Measurements from ENCODE around the gene CSF3R.
"Not testable (repeated sequence)": the region's sequence is repeated elsewhere in the genome, so short reads cannot be mapped to it uniquely, and the experiment has no call there.

The CSF3R gene

GRCh38 chr1:36481091-36481490, 1.6 kb downstream of the CSF3R start:
- no peak for DNase-seq

DNA sequence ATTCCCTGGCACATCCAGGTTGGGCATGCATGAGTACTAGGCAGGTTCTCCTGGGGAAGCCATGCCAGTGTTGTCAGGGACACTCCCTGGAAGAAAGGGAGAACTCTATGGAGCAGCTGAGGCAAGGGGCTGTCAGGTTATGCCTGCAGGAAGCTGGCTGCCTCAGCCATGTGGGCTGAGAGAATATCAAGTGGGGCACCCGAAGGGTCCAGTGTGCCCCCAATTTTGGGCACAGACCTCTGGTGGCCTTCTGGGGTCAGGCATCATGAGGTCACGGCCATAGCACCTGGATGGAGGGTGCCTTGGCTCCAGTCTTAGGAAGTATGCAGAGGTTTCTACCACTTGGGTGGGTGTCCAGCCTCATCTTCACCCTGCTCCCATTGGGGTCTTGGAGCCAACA, 2.6 kb downstream of the CSF3R start:
- no peak for DNase-seq

- no peak for DNase-seq
These were observed 3.1 kb downstream of the CSF3R start for GRCh38 chr1:36479505-36480051.

- DNase-seq: not testable (repeated sequence)
These were observed 5.1 kb downstream of the CSF3R start for GRCh38 chr1:36477615-36478014.

- DNase-seq: no peak
These were observed 5.8 kb downstream of the CSF3R start for GRCh38 chr1:36476945-36477344.

DNA sequence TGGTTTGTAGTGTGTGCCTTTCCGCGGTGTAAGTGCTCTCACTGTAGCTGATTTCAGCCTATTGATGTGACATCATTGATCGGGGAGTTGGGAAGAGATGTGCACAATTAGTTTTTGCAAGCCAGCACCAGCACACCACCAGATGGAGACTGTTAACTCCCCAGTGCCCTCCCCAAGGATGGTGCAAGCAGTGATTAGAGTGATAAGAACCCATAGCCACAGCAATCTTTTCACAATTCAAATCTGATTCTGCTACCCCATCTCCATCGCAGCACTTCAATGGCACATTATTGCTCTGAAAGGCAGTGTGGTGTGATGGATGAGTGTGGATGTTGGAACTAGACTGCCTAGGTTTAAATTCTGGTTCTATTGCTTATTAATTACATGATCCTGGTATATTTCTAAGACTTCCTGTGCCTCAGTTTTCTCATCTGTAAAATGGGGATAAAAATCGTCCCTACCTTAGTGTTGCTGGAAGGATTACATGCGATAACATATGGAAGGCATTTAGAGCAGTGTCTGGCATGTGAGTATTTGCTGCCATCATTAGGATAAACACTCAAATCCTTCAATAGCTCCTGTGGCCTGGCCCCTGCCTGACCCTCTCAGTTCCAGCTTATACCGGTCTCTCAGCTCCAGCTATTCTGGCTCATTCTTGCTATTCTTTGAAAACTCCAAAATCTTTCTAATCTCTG, 6.7 kb downstream of the CSF3R start:
- DNase-seq: no peak

DNA sequence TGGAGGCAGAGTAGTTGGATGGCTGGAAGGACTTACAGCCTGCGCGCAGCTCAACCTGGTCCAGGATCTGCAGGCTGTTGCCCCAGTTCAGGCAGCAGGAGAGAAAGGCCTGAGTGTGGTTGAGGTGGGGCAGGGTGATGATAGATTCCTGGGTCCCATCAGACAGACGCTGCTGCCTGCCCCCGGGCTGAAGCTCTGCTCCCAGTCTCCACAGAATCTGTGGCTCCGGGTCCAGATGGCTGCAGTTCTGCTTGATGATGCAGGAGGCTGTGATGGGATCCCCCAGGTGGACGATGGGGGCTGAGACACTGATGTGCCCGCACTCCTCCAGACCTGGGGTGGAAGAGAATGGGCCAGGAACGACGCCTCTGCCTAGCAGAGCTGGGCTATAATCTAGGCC, 7.4 kb downstream of the CSF3R start:
- no peak for DNase-seq

GRCh38 chr1:36472656-36473055, 10.1 kb downstream of the CSF3R start:
- no peak for DNase-seq

- no peak for DNase-seq
These were observed 10.7 kb downstream of the CSF3R start for GRCh38 chr1:36471830-36472641.

DNA sequence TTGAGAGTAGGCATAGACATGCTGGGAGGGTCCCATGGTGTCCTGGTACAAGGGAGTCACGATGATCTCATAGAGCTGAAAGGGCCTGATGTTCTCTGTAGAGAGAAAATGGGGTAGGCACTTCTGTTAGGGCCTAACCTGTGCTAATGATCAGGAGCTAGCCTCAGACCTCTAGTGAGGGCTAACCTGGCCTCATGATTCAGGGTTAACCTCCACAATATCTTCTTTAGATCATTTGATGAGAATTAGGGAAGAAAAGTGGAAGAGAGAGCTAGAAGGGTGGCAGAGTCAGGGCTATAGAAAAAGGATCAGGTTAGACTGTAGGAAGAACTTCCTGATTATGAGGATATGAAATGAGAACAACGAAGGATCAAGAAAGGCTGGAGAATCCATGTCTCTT, 13.6 kb downstream of the CSF3R start:
- DNase-seq: no peak

- DNase-seq: no peak
These were observed 14.8 kb downstream of the CSF3R start for GRCh38 chr1:36467700-36468455.

GRCh38 chr1:36467027-36467410, 15.7 kb downstream of the CSF3R start:
- DNase-seq: no peak

DNA sequence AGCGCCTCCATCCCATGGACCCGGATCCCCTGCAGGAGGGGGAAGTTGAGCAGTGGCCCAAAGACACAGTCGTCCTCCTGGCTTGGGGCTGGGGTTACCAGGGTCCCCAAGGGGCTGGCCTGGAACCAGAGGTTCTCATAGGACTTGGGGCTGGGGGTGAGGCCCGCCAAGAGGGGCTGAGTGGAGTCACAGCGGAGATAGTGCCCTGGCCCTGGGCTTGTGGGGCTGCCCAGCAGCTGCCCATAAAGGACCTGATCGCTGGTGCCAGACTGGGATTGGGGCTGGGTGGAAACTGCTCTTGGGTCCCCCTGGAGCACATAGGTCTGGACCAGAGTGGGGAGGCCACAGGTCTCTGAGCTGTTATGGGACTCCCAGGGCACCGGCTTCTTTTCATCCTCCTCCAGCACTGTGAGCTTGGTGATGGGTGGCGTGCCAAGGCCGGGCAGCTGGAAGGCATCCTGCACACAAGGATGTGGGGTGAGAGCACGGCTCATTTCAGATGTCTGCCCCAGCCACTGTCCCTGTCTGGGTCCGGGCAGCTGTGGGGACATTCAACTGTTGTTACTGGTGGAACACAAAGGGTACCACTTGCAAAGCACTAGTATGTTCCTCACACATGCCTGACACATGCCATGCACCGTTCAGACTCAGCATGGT, 16.2 kb downstream of the CSF3R start:
- no peak for DNase-seq

- DNase-seq: no peak
These were observed 16.9 kb downstream of the CSF3R start for GRCh38 chr1:36465731-36466369.

DNA sequence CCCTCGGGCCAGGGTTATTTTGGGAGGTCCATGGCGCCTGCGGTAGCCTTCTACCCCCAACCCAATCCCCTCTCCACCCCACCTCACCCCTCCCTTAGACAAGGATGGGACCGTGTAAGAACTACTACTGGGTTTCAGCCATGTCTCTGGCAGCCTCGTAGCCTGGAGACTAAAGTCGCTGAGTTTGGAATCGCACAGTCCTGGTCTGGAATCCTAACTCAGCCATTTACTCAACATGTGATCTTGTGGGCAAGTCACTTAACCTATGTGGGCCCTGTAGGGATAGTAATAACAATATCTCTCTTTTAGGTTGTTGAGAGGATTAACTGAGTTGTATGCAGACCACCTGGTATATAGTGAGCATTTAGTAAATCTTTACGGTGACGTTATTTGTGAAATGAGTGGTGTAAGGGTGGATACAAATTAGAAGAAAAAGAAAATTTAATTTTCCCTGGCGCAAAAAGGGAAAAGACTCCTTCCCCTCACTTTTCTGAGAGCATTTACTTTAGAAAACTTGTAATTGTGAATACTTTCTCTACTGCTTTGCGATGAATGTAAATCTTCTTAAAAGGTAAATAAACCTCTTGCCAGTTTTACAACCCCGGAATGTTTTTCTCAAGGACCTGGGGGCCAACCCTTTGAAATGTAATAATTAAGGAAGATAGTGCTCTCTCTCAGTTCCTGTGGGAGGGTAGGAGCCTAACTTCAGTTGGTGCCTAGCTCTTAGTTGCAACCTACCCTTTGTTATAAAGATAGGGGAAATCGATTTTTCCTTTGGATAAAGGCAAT, 17.9 kb downstream of the CSF3R start:
- no peak for DNase-seq

DNA sequence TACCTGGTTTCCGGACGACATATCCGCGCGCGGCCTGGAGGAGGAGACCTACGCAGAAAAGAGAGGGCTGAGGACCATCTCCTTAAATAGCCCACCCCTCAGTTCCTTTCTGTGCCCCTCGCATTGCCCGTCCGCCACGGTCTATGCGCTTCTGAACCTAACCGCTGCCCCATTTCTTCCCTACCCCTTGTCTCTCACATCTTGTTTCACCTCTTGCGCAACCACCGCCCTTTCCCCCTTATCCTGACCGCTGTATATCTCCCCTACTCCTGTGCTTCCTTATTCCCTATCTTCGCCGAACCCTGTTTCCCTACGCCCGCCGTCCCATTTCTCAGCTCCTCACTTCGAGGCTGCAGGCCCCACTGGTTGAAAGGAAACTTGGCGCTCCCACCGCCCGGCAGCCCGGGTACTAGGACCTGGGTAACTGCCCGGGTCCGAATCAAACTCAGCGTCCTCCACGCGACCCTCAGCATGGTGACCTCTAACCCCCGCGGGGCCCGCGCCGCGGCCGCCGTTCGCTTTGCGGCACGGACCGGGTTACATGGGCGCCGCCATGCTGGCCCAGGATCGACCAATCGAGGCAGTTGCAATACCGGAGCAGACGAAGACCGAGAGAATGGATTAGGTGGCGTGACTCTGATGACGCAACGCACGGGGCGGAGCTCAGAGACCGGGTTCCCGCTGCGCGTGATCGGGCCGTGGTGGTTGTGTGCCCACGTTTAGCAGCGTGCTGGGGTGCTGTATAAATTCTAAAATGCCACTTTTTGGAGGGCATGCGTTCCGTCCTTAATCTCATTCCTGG, 18.7 kb downstream of the CSF3R start, which contains the start of gene MRPS15:
MRPS15 (minus strand) TSS at position 582 of the 802 bp plus-strand sequence; CDS start at position 473, 109 bp downstream.
- peak; percentile 95 for DNase-seq

DNA sequence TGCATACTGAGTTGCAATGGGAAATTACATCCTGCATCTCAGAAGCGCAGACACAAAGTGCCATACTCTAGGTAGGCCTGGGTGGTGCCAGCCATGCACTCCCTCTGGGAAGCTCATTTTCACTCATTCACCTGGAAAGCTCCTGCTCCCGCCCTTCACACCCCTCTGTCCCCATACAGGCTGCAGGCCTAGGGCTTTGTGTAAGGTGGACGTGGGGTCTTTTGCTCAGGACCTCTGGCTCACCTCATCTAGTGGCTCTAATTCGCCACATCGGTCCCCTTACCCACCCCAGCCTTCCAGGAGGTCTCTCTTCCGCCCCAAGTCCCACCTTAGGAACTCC, 19.3 kb downstream of the CSF3R start:
- no peak for DNase-seq

- DNase-seq: no peak
These were observed 23.8 kb downstream of the CSF3R start for GRCh38 chr1:36458910-36459309.

GRCh38 chr1:36457691-36458090, 25.0 kb downstream of the CSF3R start:
- DNase-seq: no peak

DNA sequence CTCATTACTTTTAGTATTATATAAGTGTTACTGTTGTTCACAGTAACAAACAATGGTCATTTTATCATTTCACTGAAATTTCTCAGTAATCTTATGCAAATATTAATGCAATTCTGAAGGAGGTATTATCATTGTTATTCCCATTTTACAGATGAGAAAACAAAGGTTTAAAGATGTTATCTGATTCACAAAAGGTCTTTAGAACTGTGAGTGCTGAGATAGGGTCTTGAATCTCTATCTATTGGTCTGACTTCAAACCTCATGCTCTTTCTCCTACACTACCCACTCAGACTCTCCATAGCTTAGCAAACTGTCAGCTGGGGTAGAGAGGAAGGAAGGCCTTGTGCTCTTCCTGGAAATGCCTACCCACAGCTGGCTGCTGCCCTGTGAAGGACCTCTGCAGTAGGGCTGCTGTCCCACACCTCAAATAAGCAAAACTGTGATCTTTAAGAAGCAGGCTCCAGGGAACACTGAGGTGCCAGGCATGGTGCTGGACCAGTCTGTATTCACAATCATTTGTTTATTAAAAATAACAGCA, 26.3 kb downstream of the CSF3R start:
- no peak for DNase-seq

All from left hindlimb (tissue), 1 donor.